NCI-H2107 (cell line): ENCODE measurements around the gene CNTFR.
"Not testable (repeated sequence)": the region's sequence is repeated elsewhere in the genome, so short reads cannot be mapped to it uniquely, and the experiment has no call there.

Experiments
- DNase-seq: peaks from one replicate; lab custom pipeline; 2025; lab: John Stamatoyannopoulos, UW

CNTFR gene

DNA sequence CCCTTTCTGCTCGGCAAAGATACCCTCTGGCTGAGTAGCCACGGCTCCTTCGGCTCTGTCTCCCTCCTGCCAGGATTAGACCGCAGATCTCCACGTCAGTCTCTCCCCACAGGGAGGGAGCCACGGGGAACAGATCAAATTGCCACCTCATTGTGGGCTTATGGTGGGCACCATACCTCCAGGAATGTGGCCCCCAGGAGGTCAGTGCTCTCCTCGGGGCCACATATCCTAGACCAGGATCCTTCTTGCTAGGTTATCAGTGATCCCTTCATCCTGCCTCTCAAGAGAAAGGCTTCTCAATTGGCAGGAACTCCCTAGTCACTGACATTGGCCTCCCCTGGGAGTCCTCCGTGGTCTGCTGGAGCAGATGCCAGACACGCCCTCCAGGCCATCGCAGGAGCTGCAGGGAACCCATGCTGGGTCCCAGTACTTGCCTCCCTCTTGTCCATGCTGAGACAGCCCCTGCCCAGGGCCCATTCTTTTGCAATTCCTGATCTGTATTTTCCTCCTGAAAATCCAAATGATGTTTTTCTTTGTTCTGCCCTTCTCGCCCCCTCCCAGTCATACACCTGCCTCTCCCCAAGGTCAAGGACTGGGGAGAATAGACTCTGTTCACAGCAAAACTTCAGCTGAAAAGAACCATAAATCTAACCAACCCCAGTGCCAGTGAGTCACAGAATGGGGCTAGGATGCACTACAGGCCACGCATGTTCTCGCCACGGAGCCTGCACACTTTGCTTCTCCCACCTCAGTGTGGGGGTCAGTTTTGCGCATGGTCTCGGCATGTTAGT lies 35.1 kb downstream of the CNTFR start:
- DNase-seq: peak; percentile 89

- no peak for DNase-seq
Observed at GRCh38 chr9:34553511-34554021, 36.0 kb downstream of the CNTFR start.

DNA sequence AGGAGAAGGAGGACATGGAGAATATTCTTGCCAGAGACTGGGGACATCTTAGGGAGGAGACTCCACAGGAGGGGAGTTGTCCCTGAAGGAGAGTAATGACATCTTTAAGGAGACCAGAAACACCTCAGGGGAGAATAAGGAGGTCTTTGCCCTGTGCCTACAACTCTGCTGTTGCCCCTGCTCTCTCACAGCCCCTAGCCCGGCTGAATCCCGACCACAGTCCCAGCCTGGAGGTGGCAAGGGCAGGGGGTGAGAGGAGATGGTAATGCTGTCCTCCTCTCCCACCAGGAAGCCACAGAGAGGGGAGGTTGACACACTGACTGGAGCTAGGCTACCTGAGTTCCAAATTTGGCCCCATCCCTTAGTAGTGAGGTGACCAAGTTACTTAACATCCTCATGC lies 36.5 kb downstream of the CNTFR start:
- DNase-seq: no peak

DNA sequence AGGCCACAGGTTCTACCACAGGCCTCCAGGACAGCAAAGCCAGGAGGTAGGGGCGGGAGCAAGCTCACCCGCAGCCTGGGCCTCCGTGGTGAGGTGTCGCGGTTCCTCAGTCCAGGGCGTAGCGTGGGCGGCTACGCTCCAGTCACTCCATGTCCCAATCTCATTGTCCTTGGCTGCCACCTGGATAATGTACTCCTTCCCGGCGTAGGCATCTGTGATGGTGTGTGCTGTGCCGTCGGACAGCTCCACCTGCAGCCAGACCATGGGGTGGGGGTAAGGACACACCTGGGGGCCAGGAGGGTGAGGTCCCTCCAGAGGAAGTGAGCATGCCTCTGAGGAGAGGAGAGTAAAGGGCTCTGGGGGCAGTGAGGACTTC lies 36.9 kb downstream of the CNTFR start:
- no peak for DNase-seq

- no peak for DNase-seq
Observed at GRCh38 chr9:34551751-34552605, 37.5 kb downstream of the CNTFR start.

DNA sequence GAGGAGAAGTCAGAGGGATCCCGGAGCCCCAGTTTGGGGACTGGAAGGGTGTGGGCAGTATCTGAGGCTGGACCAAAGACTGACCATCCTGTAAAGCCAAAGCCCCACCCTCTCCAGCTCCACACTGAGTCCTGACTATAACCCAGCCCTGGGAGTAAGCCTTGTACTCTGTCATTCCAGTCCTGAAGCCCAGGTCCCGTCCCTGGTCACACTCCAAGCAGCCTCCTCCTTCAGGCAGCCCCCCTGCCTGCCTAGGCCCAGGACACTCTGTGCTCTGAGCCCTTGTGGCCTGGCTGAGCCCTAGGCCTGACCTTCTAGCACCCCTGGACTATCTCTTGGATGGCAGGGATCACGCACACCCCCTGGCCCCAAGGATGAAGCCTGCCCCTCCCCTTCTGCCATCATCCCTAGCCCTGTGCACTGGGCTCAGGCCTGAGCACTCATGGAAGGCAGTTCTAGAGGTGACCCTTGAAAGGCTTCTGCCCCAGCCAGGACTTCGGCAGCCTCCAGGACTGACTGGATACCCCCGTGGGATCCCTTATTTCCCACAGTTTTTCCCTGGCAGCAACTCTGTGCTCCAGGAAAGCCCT lies 38.7 kb downstream of the CNTFR start:
- no peak for DNase-seq

DNA sequence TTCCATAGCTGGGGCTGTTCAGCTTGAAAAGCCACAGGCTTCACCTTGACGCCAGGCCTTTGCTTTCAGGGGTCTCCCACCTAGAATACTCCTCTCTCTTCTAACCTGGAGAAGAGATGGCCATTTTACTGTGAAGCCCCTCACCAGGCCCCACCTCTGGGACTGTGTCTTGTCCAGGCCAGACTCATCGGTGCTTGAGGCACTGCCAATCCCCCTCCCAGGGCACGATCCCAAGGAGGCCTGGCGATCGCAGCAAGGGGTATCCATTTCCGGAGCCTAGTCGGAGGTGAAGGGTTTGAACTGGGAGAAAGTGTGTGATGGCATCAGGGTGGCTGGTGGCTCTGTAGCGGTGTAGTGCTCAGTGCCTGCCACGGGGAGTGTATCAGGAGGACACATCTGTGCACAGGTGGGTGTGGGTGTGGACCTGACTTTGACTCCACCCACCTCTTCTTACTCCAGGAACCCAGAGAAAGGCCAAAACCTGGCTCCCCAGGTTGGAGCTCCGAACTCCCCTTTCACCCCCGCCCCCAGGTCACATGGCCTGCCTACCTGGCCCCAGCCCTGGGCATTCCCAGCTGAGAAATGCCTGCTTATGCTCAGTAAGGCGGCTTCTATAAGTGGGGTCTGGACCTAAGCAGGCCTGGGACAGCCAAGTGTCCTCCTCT lies 39.4 kb downstream of the CNTFR start:
- DNase-seq: no peak

GRCh38 chr9:34549407-34549732 lies 40.2 kb downstream of the CNTFR start:
- DNase-seq: no peak

DNA sequence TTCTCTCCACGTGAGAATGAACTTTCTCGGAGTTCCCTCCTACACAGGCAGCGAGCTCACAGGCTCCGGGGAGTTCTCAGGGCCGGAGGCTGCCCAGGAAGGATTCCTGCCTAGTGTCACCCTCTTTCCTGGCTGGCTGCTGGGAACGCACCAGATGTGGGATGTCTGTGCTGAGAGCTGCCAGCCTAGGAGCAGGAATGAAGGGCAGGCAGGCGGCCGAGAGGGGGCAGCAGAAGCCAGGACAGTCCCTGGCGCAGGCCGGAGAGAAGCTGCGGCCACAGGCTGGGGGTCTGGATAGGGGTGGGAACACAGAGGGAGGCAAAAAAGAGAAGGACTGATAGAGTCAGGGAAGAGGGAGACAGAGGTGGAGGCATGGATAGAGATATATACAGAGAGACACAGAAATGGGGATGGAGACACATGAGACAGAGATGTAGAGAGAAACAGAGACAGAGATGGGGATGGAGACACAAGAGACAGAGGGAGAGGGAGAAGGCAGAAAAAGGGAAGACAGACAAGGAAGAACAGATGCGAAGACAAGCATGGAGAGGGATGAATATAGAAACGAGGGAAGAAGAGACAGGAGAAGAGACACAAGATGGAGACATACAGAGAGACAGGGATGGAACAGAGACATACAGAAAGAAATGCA lies 41.4 kb downstream of the CNTFR start:
- DNase-seq: no peak

GRCh38 chr9:34546834-34547827 lies 42.4 kb downstream of the CNTFR start:
- DNase-seq: peak; percentile 13

- no peak for DNase-seq
Observed at GRCh38 chr9:34546102-34546833, 43.3 kb downstream of the CNTFR start.

DNA sequence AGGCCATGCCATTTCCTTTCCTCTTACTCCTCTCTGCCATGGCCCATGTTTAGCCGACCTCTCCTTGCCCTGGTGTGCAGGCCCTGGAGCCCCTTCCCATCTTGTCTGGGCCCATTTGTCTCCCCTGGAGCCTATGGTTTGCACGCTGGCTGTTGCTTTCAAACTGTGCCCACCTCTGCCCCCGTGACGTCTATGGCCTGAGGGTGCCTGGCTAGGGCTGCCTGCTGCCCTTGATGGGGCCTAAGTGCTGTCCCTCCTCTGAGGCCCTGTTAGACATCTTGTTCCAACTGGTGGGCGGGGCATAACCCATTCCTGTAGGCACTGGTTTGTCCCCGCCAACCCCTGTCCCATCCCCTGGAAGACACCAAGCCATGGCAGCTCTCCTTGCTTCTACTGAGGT lies 44.0 kb downstream of the CNTFR start:
- DNase-seq: no peak

DNA sequence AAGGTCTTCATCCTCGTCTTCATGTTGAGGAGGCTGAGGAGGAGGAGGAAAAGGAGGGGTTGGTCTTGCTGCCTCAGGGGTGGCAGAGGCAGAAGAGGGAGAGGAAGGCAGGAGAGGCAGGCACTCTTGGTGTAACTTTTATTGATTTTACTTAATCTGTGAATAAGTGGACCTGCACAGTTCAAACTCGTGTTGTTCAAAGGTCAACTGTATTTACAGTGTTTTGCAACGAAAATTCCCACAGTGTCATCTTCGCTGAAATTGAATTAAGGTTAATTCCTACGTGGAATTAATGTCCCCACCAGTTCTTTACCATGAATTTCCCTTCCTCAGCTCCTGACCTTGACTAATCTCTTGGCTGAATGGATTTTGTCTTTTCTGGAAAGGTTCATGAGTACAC lies 45.5 kb downstream of the CNTFR start:
- DNase-seq: no peak

GRCh38 chr9:34541540-34541939 lies 48.0 kb downstream of the CNTFR start:
- DNase-seq: no peak

GRCh38 chr9:34540827-34541226 lies 48.7 kb downstream of the CNTFR start:
- no peak for DNase-seq

DNA sequence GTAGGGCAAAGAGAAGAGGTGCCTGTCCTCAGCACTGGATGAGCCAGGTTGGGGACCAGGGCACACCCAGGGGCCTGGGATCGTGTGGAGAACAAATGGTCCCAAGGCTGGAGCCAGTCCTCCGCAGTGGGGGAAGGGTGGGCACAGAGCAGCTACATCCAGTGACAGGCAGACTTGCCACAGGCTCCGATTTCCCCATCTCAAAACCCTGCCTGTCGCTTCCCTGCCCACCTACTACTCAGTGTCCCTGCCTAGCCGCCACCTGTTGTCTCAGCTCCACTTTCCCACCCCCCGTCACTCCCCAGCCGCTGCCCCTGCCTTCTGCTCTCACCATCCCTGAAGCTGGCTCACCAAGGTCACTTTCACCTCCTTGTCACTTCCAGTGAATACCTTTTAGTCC lies 52.8 kb downstream of the CNTFR start:
- DNase-seq: no peak

DNA sequence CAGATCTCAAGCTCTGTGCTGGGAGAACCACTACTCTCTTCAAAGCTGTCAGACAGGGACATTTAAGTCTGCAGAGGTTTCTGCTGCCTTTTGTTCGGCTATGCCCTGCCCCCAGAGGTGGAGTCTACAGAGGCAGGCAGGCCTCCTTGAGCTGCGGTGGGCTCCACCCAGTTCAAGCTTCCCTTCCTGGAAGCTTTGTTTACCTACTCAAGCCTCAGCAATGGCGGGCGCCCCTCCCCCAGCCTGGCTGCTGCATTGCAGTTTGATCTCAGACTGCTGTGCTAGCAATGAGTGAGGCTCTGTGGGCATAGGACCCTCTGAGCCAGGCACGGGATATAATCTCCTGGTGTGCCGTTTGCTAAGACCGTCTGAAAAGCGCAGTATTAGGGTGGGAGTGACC lies 57.5 kb downstream of the CNTFR start:
- DNase-seq: not testable (repeated sequence)

GRCh38 chr9:34526026-34526425 lies 63.5 kb downstream of the CNTFR start:
- DNase-seq: no peak

GRCh38 chr9:34524349-34524748 lies 65.2 kb downstream of the CNTFR start:
- no peak for DNase-seq
